CD1c-positive myeloid dendritic cell (primary cell): ENCODE data around the gene RFNG.

Source experiments
- DNase-seq: peaks from one replicate; pipeline ENCODE4 v3.0.0-alpha.2; 2016; ENCODE audit errors: extremely low spot score

Gene RFNG

DNA sequence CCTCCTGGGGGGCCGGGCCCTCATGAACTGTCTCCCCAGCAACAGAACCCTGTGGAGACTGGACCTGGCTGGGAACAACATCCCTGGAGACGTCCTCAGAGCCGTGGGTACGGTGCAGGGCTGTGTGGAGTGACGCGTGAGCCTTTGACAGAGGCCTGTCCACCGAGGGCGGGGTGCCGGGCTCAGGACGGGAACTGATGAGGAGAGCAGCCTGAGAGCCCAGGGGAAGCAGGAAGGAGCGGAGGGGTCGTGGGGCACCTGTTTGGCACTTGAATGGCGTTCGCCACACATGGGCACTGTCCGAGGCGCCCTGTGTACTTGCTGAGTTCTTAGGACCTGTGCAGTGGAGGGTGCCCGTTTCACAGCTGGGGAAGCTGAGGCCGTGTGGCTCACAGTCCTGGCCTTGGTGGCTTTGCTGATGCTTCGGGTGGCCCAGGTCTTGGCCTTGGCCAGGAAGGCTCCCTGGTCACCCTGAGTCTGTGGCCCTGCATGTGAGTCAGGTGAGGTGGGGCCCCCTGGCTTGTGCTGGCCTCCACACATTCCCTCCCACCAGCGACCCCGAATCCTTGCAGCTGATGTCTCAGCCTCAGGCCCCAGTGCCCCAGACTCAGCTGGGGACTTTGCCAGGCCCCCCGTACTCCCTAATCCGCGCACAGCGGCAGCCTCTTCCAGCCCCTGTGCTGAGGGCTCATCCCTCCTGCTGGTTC, 26.1 kb downstream of the RFNG start:
- no peak for DNase-seq

DNA sequence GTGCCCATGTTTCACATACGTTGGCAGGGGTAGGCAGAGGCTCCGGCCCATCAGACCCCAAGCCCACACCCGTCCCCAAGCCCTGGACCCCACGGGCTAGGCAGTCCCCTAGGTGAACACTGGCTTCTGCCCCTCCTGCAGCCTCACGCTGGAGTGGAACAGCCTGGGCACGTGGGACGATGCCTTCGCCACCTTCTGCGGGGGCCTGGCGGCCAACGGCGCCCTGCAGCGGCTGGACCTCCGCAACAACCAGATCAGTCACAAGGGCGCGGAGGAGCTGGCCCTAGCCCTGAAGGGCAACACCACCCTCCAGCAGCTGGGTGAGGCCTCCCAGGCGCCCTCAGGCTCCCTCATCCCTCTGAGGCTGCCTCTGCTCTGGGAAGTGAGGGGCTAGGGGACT, 26.8 kb downstream of the RFNG start:
- DNase-seq = no peak

DNA sequence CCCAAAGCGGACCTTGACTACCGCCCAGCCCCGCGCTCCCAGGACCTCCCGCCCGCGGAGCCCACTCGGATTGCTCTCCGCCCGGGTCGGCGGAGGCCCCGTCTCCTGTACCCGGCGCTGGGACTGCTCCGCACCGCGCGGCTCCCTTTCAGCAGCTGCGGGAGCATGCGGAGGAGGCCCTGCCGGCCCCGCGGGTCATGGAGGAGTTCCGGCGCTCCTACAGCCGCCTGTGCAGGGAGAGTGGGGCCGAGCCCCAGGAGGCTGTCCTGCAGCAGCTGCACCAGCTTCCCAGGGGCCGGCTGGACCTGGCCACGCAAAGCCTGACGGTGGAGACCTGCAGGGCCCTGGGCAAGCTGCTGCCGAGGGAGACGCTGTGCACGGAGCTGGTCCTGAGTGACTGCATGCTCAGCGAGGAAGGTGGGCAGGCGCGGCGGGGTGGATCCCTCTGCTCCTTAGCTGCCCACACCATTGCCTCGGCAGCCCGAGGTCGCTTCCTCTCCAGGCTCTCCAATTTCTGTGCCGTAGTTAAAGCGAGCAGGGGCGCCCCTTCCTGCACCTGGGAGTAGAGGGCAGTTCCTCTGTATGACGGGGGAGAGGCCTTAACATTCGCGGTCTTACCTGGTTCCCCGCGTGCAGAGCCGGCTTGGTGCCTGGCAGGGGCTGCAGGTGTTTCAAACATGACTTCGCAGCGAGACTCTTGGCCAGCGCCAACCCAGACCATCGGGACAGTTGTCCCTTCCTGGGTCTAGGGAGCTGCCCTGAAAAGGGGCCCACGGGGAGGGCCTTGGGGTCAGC, 28.0 kb downstream of the RFNG start:
- peak; percentile 54 for DNase-seq

DNA sequence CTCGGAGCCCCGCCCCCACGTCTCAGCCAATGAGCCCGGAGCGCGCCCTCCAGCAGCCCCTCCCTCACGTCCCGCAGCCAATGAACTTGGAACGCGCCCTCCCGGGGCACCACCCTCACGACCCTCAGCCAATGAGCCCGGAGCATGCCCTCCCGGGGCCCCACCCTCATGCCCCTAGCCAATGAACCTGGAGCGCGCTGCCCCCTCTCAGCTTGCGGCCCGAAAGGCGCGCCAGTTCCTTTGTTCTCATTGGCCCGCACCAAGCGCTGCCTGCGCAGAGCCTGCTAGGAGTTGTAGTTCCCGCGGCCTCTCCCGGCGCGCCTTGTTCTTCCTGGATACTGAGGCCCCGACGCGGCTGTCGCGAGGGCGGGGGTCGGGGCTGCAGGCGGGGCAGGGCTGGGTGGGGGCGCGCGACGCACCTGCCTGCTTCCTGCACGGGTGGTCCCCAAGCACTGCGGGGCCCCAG, 28.6 kb downstream of the RFNG start, which contains the start of gene LRRC45:
TSS of gene LRRC45 (plus strand) at position 325 of the 466 bp plus-strand sequence. CDS start 339 bp downstream, outside the sequence.
- peak; percentile 100 for DNase-seq

DNA sequence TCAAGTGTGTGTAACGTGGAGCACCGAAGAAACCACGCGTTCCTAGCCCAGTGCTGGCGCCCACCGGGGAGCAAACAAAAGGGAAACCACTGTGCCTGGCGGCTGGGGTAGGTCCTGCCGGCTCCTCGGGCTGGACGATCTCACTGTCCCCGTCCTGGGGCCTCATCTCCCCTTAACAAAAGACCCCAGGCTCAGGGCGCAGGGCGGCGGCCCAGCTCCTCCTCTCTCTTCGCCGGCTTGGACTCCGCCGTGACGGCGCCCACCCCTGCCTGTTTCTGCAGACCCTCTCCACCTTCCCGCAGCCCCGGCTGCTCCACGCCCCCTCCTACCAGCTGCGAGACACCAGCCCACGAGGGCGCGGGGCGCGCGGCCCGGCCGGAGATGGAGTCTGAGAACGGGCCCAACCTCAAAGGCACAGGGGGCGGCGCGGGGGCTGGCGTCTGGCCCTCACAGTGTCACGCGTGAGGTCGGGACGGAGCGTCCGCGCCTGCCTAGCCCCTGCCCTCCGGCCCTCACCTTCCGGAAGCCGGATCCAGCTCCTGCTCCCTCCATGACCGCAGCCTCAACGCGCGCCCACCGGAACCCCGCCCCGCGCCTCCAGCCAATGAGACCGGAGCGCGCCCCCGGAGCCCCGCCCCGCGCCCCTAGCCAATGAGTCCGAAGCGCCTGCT, 29.2 kb downstream of the RFNG start, which contains the start of gene CENPX:
TSS of gene CENPX (minus strand) at position 569 of the 671 bp plus-strand sequence. CDS start at position 552, 17 bp downstream.
- DNase-seq = no peak

DNA sequence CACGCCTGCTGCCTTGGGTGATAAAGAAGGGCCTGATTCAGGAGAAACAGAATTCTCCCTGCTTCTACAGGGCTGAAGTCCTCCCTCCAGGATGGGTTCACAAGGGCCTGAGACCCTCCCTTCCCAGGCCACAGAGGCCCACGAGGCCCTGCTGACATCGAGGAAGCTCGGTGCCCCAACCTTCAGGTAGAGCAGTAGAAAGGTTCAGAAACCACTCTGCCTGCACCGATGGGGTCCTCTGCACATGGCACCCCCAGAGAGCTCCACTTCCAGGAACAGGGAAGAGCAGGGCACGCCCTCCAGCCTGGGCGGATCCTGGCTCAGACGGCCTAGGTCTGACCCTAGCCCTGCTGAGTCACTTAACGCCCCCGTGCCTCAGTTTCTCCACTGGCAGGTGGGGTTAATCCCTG, 29.7 kb downstream of the RFNG start:
- DNase-seq = no peak

DNA sequence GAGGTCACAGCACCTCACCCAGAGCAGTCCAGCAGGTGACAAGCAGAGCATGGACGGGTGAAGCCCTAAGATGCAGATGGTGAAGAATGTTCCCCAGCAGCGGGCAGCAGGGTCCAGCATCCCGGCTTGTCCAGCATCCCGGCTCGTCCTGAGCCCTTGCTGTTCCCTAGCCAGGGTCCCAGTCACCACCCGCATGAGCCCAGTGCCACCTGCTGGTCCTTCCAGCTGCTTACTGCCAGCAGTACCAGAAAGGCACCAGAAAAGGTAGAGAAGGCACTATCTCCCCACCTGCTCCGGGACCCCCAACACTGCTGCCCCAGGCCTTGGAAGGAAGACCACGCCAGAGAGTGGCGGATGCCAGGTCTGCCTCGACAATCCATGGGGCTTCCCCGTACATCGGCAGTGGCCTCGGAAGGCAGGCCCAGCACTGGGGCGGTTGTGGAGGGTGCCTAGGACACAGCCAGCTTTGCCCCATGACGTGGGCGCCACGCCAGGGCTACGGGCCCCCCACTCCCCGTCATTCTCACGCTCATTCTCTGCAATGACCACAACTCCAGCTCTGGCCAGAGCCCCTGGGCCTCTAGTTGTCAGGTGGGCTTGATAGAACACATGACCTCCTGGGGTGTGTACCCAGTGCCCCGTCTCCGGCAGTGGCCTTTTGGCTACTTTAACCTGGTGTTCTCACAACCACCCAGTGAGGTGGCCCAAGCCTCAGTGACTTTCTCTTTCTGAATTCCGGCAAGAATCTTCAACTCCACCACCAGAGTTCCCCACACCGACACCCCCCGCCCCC, 30.3 kb downstream of the RFNG start:
- peak; percentile 57 for DNase-seq

DNA sequence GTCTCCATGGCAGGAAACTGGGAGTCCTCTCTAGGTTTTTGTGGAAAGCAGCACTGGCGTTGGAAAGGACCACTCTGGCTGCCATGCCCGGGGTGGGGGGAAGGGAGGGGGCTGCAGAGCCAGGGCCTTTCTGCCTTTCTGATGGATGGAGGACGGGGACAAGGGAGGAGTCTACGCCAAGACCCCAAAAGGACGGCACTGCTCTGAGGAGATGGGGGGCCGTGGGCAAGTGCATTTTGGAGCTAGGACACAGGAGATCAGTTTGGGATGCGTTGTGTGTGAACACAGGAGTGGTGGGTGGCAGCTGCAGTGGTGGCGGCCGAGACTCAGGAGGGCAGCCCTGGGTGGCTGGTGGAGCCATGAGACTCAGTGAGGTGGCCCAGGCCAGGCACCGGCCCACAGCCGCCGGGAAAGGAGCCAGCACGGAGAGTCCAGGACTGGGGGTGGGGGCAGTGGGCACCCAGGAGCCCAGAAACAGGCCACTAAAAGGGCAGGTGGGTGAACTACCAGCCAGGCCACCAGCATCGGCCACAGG, 31.0 kb downstream of the RFNG start:
- DNase-seq = no peak

DNA sequence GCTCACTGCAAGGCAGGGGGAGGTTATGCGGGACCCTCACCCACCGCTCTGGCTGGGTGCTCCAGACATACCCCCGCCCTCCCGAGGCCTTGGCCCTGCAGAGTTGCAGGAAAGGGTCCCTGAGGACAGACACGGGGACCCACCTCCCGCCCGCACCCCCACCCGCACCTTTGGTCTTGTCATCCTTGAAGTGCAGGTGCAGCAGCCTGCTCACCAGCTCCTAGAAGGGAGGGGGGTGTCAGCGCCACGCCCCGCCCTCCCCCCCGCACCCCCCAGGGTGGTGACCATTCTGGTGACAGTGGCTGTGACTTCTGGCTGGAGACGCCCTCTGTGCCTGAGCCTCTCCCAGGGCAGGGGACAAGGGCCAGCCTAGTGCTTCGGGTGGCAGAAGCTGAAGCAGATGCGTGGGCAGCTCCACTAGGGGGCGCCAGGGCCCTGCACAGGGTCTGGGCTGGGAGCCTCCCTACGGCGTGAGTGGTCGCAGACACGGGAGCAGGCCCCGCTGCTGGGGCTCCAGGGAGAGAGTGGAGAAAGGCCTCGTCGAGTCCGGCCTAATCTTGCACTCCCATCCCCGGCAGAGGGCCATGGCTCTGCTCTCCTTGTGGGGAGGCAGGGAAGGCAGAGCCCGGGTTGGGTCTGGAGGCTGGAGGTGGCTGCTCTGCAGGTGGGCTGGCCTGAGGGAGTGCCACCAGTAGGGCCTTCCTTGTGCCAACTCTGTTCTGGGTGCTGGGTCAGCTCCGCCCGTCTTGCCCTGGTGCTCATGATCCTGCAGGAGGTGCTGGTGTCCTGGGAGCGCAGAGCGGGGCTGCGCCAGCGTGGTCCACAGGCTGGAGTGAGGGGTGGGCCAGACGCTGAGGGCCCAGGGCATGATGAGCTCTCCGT, 31.7 kb downstream of the RFNG start:
- DNase-seq = peak; percentile 61

DNA sequence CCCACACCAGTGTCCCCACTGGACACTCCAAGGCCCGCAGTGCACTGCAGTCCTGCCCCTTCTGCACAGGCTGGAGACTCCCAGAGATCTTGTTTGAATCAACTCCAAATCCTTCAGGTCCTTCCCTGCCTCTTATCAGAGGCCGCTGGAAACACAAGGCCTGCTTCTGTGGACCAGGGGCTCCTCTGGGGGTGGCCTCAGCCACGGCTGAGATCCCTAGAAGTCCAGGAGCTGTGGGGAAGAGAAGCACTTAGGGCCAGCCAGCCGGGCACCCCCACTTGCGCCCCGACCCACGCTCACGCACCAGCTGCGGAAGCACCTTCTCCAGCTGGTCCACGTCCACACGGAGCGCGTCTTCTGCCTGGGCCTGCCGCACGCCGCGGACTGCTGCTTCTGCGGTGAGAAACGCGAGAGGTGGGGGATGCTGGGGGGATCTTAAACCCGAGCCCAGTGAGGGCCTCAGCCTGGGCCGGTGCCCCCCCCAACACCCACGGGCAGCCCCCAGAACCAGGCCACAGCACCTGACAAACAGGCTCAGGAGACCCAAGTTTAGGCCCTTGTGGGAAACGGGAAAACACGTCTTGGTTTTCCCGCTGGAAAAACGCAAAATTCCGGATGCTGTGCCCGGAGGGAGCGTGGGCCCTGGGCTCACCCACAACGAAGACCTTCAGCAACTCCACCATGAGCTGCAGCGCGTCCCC, 32.5 kb downstream of the RFNG start:
- DNase-seq = no peak

DNA sequence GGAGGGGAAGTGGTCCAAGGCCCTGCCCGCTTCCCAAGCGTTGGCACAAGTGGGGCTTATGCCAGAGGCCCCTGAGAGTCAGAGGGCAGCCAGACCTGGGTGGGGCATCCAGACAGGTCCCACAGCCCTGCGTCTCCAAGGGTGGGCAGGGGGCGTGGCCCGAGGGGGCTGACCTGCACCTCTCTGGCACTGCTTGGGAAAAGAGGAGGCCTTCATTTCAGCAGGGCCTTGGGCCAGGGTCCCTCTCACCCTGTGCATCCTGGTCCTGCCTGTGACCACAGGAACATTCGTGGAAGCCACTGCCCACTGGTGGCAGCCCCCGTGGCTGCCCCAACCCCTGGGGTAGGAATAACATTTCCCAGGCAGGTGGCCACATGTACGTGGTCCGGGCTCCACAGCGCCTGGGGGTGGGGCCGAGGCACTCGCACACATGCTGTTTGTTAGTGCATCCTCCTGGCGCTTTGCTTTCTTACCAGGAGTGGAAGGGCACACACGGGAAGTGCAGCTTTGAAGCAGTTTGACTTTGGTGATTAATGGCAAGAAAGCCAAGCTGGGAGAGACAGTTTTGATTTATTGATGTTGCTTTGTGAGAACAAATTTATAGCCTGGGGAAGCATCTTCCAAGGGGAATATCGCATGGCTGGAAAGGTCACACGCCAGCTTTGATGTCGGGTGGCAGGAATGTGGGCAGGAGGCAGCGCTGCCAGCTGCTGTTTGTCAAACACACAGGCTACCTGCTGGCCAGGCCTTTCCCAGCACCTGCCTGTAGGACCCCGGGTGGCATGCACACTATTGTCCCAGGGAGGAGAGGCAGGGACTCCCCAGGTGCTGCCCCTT, 33.2 kb downstream of the RFNG start:
- DNase-seq = no peak

DNA sequence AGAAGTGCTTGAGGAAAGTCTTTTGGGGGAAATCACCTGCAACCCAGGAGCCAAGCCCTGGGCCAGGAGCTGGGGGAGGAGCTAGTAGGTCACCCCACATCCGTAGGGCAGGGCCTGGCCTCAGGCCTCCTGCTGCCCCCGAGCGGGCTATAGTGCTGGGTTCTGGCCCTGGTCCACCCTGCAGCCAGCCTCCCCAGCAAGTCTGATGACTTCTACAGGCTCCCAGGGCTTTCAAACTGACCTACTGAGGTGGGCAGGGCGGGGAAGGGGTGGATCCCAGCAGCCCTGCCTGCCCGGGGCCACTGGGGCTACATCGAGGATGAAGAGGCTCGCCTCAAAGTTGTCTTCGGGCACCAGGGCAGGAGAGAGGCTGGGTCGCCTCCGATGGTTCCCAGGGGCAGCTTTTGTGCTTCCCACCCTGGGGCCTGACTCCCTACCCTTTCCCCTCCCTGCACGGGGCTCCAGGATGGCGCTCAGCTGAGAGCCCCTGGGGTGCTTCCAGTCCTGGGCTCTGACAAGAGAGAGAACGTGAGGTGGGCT, 33.9 kb downstream of the RFNG start:
- DNase-seq = no peak

DNA sequence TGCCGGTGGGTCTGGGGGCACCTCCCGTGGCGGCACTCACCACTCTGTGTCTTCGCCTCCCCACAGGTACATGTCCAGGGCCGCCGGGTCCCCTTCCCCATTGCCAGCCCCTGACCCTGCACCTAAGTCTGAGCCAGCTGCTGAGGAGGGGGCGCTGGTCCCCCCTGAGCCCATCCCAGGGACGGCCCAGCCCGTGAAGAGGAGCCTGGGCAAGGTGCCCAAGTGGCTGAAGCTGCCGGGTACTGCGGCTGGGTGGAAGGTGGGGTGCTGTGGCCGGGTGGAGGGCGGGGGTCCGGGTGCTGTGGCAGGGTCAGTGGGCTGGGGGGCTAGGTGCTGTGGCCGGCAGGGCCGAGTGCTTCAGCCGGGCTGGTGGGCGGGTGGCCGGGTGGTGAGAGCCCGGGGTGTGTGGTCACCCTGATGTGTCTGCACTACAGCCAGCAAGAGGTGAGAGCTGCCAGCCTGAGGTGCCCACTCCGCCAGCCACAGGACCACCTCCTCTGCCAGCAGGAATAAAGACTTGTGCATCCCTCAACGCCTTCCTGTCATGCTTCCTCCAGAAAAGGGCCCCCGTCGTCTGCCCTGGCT, 34.6 kb downstream of the RFNG start:
- DNase-seq = no peak

DNA sequence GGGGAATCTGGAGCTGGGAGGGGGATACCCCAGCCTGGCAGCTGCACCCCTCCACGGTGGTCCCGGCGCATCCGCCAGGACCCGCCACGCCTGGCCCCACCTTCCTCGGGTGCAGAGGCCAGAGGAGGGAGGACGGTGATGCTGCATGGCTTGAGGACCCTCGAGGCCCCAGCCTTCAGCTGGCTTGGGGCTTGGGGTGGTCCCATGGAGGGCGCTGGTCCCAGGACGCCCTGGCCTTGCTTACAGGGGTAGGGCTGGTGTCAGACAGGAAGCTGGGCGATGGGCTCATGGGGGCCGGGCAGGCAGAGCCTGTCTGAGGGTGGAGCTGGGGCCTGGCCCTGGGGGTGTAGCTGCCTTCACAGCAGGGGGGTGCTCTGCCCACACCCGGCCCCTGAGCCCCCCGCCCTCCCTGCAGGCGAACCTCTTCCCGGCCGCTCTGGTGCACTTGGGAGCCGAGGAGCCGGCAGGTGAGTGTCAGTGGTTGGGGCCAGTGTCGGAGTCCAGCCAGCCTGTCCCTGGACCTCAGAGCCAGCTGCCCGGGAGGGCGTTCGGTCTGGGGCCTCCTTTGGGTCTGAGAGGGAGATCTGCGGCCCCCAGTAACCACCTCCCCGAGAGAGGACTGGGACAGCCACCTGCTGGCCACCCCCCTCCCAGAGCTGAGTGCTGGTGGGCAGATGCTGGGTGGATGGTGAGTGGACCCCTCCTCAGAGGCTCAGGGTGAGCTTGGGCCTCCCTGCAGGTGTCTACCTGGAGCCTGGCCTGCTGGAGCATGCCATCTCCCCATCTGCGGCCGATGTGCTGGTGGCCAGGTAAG, 35.3 kb downstream of the RFNG start:
- DNase-seq = no peak

DNA sequence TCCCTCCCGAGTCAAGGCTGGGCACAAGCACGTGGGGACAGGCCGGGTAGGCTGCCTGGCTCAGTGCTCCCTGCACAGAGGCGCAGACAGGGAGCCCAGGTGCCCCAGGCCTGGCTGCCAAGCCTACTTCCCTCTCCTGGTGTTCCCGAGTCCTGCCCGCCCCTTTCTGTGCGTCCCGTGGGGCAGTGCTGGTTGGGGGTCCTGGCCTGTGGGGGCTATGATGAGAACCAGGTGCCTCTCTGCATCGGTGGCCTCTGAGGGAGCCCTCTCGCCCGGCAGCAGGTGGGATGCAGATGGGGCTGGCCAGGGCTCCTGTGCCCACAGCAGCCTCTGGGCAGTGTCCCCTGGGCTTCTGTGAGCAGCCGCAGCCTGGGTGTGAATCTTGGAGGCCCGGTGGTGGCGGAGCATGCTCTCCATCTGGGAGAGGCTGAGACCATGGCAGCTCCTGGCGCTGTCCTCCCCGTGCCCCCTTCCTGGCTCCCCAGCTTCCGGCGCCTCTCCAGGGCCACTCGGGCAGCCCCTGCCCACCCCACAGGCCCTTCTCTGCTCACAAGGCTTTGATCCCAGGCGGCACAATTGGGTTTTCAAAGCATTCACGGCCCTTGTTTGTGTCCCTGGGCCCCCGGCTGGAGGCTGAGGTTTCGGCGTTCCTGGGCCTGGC, 36.2 kb downstream of the RFNG start:
- no peak for DNase-seq

DNA sequence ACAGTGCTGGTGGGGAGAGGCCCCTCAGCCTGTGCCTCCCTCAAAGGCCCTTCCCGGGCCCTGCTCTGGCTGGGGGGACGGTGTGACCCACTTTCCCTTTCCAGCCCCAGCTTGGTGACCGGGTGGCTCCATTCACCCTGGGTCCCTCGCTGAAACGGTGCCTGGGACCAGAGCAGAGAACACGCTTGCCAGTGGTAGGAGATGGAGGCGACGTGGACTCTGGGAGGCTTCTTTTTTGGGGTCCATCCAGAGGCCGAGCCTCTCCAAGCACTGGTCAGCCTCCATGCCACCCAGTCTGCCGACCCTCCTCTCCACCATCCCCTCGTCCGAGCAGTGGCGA, 36.7 kb downstream of the RFNG start:
- DNase-seq = no peak

DNA sequence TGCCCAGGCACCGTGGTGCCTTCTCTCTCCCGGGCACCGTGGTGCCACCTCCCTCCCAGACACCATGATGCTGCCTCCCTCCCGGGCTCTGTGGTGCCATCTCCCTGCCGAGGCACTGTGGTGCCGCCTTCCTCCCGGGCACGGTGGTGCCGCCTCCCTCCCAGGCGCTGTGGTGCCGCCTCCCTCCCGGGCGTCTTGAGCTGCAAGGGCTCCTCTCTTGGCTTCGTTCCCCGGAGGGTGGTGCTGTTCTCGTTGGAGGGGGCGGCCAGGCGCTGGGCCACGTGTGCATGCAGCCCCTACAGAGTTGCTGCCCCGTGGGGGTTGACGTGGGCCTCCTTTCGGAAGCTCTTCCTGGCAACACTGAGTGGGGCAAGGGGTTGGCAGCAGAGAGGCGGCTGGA, 37.2 kb downstream of the RFNG start:
- no peak for DNase-seq
